Loucy (cell line): ENCODE measurements around the gene EXOC2.

Experiments
- CTCF ChIP-seq: fragments of 200-600 bp; sonication (generic); conservative IDR thresholded peaks from 2 replicates; pipeline ENCODE4 v1.5.1; 2014; ENCODE audit warnings: mild to moderate bottlenecking, antibody characterized with exemption, low read length
- EZH2phosphoT487 ChIP-seq: fragments of 200-600 bp; IDR thresholded peaks from 2 replicates; pipeline ENCODE4 v1.6.1; 2018; ENCODE audit warnings: antibody characterized with exemption, mild to moderate bottlenecking, moderate library complexity, borderline replicate concordance

- TF ChIP-seq CTCF (no peak), EZH2phosphoT487 (no peak)
Measured at GRCh38 chr6:513058-513457, 179.9 kb downstream of the EXOC2 start.
